GM12875 (cell line): Measurements from ENCODE around the gene LTBP4.

Experiments
- H3K4me3 ChIP-seq: one replicate; pipeline ENCODE4 v1.5.1; 2011; ENCODE audit warnings: low read depth, low read length, control low read depth
- TF ChIP-seq, protein P1 (sequence below): IDR thresholded peaks from 2 replicates; pipeline ENCODE4 v1.5.1; 2011; ENCODE audit warnings: low read depth, mild to moderate bottlenecking, control low read depth, inconsistent platforms, low read length, moderate library complexity, borderline replicate concordance; ENCODE audit not compliant: insufficient read depth

LTBP4 gene

DNA sequence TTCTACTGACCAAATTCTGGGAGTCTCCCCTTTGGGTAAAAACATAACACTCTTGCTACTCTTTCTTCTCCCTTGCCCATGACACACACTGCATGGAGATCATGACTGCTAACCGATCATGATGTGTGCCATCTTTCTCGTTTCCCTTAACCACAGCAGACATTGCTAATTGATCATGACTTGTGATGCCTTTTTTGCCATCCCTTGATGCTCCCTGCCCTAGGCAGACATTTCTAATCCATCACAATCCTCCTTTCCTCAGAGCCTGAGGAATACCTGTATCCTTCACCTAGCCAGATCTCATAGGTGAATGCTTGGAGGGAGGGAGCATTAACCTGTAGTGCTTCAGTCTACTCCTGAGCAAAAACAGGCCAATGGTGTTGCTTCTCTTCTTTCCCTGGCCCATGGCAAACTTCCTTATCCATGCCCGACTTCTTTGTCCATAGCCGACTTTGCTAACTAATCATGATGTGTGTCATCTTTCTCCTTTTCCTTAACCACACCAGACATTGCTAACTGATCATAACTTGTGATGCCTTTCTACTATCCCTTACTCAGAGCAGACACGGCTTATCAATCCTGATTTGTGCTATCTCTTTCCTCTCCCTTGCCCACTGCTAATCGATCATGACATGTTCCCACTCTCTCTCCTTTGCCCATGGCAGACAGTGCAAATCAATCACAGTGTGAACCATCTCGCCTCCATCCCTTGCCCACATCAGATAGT is 71.6 kb downstream of the LTBP4 start:
- TF ChIP-seq, protein P1, sequence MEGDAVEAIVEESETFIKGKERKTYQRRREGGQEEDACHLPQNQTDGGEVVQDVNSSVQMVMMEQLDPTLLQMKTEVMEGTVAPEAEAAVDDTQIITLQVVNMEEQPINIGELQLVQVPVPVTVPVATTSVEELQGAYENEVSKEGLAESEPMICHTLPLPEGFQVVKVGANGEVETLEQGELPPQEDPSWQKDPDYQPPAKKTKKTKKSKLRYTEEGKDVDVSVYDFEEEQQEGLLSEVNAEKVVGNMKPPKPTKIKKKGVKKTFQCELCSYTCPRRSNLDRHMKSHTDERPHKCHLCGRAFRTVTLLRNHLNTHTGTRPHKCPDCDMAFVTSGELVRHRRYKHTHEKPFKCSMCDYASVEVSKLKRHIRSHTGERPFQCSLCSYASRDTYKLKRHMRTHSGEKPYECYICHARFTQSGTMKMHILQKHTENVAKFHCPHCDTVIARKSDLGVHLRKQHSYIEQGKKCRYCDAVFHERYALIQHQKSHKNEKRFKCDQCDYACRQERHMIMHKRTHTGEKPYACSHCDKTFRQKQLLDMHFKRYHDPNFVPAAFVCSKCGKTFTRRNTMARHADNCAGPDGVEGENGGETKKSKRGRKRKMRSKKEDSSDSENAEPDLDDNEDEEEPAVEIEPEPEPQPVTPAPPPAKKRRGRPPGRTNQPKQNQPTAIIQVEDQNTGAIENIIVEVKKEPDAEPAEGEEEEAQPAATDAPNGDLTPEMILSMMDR = no peak
- H3K4me3 ChIP-seq = no peak overlapping the region

DNA sequence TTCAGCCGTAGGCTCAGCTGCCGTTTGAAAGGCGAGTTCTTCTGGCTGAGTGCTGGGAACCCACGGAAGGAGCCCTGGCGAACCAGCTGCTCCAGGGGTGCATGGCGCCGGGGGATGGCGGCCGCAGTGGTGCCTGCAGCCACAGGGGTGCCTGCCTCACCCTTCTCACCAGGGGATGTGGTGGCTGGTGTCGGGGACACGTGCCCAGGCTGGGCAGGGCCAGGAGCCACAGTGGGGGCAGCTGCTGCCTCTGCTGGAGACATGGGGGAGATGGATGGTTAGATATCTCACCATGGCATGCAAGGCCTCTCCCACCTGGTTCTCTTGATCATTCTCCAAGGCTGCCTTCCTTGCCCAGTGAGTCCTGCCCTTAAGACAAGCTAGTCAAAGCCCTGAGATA is 72.2 kb downstream of the LTBP4 start:
- TF ChIP-seq, protein P1 = no peak
- no peak overlapping the region for H3K4me3 ChIP-seq

DNA sequence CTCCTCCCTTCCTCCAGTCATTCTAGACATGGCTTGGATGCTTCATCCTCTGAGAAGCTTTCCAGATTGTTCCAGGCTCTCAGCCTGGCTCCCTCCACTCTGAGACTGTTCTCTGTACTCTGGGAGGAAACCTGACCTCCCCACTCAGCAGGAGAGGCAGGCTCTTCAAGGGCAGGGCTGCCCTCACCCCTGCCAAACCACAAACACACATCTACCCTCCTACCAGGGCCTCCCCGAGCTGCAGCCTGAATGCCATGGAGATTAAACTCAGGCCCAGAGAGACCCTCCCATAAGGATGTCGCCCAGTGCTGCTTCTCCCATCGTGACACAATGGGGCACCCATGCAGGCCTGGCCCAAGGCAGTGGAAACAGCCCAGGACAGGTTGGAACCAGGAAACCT is 73.1 kb downstream of the LTBP4 start:
- TF ChIP-seq, protein P1 = no peak
- no peak overlapping the region for H3K4me3 ChIP-seq

DNA sequence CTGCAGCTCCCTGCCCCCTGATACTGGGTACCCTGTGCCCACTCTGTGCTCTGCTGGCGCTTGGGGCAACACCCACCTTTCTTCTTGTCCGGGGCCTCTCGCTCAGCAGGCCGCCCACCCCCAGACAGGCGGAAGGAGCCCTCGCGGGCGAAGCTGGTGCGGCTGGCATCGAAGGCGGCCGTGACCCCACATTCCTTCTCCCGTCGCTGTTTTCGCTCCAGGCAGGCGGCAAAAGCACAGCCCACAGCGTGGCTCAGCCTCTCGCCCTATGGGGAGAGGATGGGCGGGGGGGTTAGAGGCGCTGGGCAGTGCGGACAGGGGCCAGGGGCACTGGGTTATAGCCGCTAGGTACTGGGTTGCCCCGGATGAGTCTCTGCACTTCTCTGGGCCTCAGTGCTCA is 76.0 kb downstream of the LTBP4 start:
- TF ChIP-seq, protein P1 = no peak
- H3K4me3 ChIP-seq = no peak overlapping the region
